GM21447 (cell line): Measurements from ENCODE around the gene RPS6KA5.
"Not testable (repeated sequence)": the region's sequence is repeated elsewhere in the genome, so short reads cannot be mapped to it uniquely, and the experiment has no call there.

Source experiments
- ATAC-seq: cut with Tn5 transposase; IDR thresholded peaks from one replicate; pipeline ENCODE4 v1.9.1; 2021; ENCODE audit not compliant: unreplicated experiment

The RPS6KA5 gene

GRCh38 chr14:91060351-91061055 lies at the start of gene RPS6KA5:
TSS of gene RPS6KA5 (minus strand) at chr14:91060641. CDS start at chr14:91060434, 207 bp downstream.
- peak; percentile 88 for ATAC-seq

- no peak for ATAC-seq
These were observed 48.6 kb upstream of the RPS6KA5 start for GRCh38 chr14:91108941-91109611.

GRCh38 chr14:91103116-91103515 lies 42.7 kb upstream of the RPS6KA5 start:
- no peak for ATAC-seq

- ATAC-seq, result no peak
These were observed 39.7 kb upstream of the RPS6KA5 start for GRCh38 chr14:91100102-91100501.

GRCh38 chr14:91098591-91098990 lies 38.1 kb upstream of the RPS6KA5 start:
- no peak for ATAC-seq

- ATAC-seq, result not testable (repeated sequence)
These were observed 37.2 kb upstream of the RPS6KA5 start for GRCh38 chr14:91097657-91098056.

- ATAC-seq, result no peak
These were observed 34.7 kb upstream of the RPS6KA5 start for GRCh38 chr14:91095178-91095577.

- ATAC-seq, result no peak
These were observed 34.3 kb upstream of the RPS6KA5 start for GRCh38 chr14:91094772-91095171.

- ATAC-seq, result not testable (repeated sequence)
These were observed 33.5 kb upstream of the RPS6KA5 start for GRCh38 chr14:91093743-91094472.

- no peak for ATAC-seq
These were observed 31.6 kb upstream of the RPS6KA5 start for GRCh38 chr14:91092073-91092472.

GRCh38 chr14:91090743-91091142 lies 30.3 kb upstream of the RPS6KA5 start:
- no peak for ATAC-seq

GRCh38 chr14:91089958-91090535 lies 29.6 kb upstream of the RPS6KA5 start:
- no peak for ATAC-seq

- no peak for ATAC-seq
These were observed 28.3 kb upstream of the RPS6KA5 start for GRCh38 chr14:91088585-91089235.

- not testable (repeated sequence) for ATAC-seq
These were observed 27.0 kb upstream of the RPS6KA5 start for GRCh38 chr14:91087470-91087869.

- no peak for ATAC-seq
These were observed 24.1 kb upstream of the RPS6KA5 start for GRCh38 chr14:91084516-91084915.

- ATAC-seq, result no peak
These were observed 21.8 kb upstream of the RPS6KA5 start for GRCh38 chr14:91082282-91082681.

GRCh38 chr14:91080071-91080470 lies 19.6 kb upstream of the RPS6KA5 start:
- no peak for ATAC-seq

- peak; percentile 81 for ATAC-seq
These were observed 17.8 kb upstream of the RPS6KA5 start for GRCh38 chr14:91078095-91078737.

- ATAC-seq, result no peak
These were observed 15.1 kb upstream of the RPS6KA5 start for GRCh38 chr14:91075553-91075952.

GRCh38 chr14:91070572-91070971 lies 10.1 kb upstream of the RPS6KA5 start:
- ATAC-seq, result no peak
